Stimulated activated naive CD8-positive, alpha-beta T cell treated with anti-CD3 and anti-CD28 coated beads, Interleukin-15, amount 100 ng/mL, for 72 hours (primary cell): Measurements from ENCODE around the gene VAC14.
A peak's percentile ranks its signal among the peaks of the same experiment; 100 is the strongest.

Experiments
- ATAC-seq: fragments of 150-1000 bp; cut with Tn5 transposase; 2 replicates; pipeline ENCODE4 v1.10.0; 2021; ENCODE audit warnings: mild to moderate bottlenecking, moderate library complexity
- DNase-seq, 2 donors: peaks; one replicate each; pipeline ENCODE4 v3.0.0; 2021 to 2022
- H3K27ac Mint-ChIP-seq, 2 donors: one replicate each; pipeline ENCODE4 v1.8.0; 2022; ENCODE audit warnings: mild to moderate bottlenecking in 2 of 2, mixed read lengths in 2 of 2, moderate library complexity in 2 of 2
- H3K27me3 Mint-ChIP-seq: one replicate; pipeline ENCODE4 v1.8.0; 2022; ENCODE audit warnings: mixed read lengths
- H3K4me1 Mint-ChIP-seq: one replicate; pipeline ENCODE4 v1.8.0; 2022; ENCODE audit warnings: mild to moderate bottlenecking, mixed read lengths
- H3K4me3 Mint-ChIP-seq, 2 donors: one replicate each; pipeline ENCODE4 v1.8.0; 2022; ENCODE audit warnings: mild to moderate bottlenecking in 2 of 2, mixed read lengths in 2 of 2, moderate library complexity in 1 of 2
- H3K9me3 Mint-ChIP-seq, 2 donors: one replicate each; pipeline ENCODE4 v1.8.0; 2022; ENCODE audit warnings: mixed read lengths in 2 of 2

VAC14 gene

DNA sequence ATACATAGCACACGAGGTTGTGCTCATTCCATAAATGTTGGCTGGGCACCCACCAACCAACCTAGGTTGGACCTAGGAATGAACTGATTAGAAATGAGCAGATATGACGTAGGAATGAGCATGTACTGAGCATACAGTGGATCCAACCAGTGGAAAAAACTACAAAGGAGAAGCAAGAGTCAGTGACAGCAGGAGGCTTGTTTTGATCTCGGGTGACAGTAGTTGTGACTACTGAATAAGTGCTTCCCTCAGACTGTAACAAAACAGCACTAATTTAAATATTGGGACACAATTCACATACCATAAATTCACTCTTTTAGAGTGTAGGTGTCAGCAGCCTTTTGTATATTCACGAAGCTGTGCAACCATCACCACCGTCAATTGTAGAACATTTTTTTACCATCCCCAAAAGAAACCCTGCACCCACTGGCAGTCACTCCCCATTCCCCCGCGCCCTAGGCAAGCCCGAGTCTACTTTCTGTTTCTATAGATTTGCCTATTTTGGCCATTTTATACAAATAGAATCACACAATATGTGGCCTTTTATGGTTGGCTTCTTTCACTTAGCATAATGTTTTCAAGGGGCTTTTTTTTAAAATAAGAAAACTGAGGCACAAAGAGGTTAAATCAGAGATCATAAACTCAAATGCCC is 7.0 kb downstream of the VAC14 start:
- DNase-seq = no peak
- Mint-ChIP-seq H3K27ac (no peak overlapping the region), H3K4me3 (no peak overlapping the region), H3K4me1 (peaks cover 25% of the 10 kb centered on the region), H3K27me3 (no peaks in the 10 kb centered on the region), H3K9me3 (no peaks in the 10 kb centered on the region)
- no peak for ATAC-seq

DNA sequence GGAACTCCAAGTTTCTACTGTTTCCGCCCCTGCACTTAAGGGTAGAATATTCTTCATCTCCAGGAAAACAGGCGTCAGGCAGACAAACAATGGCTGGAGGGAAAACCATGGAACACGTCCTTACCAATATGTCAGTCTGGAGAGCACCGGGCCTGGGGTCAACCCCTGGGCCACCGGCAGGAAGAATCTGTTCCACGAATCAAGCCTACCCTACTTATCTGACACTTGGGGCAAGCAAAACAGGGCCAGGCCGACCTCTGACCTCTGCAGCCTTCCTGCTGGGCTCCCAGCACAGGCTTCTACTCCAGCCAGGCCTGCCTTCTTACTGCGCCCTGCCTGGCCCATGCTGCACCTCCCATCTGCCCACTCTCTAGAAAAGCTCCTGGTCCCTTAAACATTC is 10.1 kb downstream of the VAC14 start:
- ATAC-seq (no peak), DNase-seq (no peak)
- H3K27me3 Mint-ChIP-seq = no peaks in the 10 kb centered on the region
- no peak overlapping the region for H3K4me3 Mint-ChIP-seq
- peaks cover 13% of the 10 kb centered on the region for H3K4me1 Mint-ChIP-seq
- H3K9me3 Mint-ChIP-seq = no peaks in the 10 kb centered on the region
- peak overlapping the region; percentile 1 to 35 for H3K27ac Mint-ChIP-seq

DNA sequence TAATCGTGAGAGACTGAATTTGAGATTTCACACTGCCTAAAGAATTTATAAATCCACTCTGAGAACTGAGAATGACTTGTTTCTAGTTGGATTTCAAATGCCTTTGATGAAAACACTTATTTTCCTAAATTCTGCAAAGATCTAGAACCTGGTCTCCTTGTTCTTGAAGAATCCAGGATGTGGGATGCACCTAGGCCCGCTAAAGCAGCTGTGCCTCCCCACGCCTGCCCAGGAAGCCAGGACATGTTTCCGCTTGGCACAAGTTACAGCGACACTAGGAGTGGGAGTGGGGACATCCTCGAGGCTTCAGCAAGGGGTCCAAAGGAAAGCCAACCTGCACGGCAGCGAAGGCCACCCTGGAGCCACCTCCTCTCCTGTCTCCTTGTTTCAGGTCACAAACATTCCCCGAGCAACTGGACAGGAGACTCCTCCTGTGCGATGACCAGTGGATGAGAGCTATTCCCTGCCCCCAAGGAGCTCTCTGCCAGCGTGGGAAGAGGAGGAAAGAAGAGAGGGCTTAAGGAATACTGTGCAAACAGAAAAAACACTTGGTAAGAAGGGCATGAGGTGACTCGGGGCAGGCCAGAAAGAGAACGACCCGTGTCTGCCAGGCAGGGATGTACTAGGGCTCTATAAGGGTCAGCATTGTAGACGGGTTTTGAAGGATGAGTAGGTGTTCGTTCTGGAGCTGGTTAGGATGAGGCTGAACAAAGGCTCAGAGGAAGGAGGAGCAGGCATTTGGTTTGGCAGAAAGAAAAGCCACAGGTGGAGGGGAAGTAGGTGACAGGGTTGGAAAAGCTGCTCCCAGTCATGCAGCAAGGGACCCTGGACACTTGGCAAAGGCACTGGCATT is 11.1 kb downstream of the VAC14 start:
- ATAC-seq = no peak
- Mint-ChIP-seq H3K4me1 (peaks cover 13% of the 10 kb centered on the region), H3K4me3 (no peak overlapping the region), H3K27me3 (no peaks in the 10 kb centered on the region), H3K27ac (peak overlapping the region; percentile 75 to 76), H3K9me3 (no peaks in the 10 kb centered on the region)
- no peak for DNase-seq

DNA sequence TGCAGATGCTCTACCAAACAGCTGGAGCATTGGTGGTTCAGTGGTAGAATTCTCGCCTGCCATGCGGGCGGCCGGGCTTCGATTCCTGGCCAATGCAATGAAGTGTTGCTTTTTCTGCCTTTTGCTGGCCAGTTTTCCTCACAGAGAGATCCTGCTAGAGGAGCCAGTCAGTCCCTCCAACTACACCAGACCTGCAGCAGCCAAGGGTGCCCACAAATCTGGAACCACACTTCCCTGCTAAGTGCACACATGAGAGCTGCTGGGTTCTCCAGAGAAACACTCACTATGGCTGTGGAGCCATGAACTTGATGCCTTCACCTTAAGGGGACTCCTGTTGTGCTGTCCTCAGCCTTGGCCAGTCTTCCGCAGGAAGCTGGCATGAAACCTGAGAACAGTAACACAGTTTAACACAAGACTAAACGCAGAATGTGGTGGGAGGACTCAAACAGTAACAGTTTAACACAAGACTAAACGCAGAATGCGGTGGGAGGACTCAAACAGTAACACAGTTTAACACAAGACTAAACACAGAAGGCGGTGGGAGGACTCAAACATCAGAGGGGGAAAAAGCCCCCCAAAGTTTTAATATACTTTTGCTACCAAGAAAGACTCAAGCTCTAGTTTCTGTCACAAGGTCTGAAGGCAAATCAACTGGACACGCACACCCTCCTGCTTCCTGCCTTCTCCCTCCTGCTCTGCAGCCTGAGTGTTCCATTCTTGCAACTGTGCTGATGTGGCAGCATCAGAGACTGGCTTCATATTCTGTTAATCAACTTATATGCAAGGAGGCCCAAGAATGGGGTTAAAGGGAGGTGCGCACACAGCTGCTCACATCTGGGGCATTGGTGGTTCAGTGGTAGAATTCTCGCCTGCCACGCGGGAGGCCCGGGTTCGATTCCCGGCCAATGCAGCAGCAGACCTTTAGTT is 12.0 kb downstream of the VAC14 start:
- Mint-ChIP-seq H3K27me3 (no peaks in the 10 kb centered on the region), H3K4me1 (peaks cover 13% of the 10 kb centered on the region), H3K4me3 (no peak overlapping the region), H3K9me3 (no peaks in the 10 kb centered on the region), H3K27ac (peak overlapping the region in 1 of 2 donors; percentile 75)
- ATAC-seq (no peak), DNase-seq (no peak)

DNA sequence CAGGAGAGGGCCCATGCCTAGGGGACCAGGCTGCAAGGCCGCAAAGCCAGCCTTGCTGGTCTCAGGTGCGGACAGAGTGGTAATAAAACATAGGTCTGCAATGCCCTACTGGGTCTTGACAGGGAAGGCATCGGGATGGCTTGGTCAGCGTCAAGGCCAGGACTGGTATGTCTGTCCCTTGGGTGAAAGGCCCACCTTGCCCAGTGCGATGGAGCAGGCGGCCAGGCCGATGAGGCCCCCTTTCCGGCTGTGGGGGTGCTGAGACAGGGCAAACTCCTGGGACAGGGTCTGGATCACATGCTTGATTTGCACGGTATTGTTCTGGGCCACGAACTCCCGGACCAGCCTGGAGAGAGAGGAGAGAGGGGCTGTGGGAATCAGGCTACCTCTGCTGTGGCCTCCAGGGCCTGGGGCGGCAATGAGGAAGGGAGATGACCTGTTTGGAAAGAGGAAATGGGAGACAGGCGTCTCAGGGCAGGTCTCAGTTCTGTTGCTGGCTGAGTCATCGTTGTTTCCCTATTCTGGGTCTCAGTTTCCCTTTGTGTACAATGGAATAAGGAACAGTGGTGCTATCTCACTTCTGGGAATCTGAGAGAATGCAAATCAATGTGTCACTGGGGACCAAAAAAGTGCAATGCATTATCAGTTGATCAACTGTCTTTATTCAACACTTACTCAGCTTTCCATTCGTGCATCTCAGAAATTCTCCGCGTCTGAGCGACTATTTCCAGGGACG is 14.8 kb downstream of the VAC14 start:
- no peaks in the 10 kb centered on the region for H3K27me3 Mint-ChIP-seq
- no peak for ATAC-seq
- no peak for DNase-seq
- no peak overlapping the region for H3K4me3 Mint-ChIP-seq
- peak overlapping the region in 1 of 2 donors; percentile 35 for H3K27ac Mint-ChIP-seq
- peaks cover 0 to 5% of the 10 kb centered on the region in 2 donors for H3K9me3 Mint-ChIP-seq
- H3K4me1 Mint-ChIP-seq = peaks cover 13% of the 10 kb centered on the region

DNA sequence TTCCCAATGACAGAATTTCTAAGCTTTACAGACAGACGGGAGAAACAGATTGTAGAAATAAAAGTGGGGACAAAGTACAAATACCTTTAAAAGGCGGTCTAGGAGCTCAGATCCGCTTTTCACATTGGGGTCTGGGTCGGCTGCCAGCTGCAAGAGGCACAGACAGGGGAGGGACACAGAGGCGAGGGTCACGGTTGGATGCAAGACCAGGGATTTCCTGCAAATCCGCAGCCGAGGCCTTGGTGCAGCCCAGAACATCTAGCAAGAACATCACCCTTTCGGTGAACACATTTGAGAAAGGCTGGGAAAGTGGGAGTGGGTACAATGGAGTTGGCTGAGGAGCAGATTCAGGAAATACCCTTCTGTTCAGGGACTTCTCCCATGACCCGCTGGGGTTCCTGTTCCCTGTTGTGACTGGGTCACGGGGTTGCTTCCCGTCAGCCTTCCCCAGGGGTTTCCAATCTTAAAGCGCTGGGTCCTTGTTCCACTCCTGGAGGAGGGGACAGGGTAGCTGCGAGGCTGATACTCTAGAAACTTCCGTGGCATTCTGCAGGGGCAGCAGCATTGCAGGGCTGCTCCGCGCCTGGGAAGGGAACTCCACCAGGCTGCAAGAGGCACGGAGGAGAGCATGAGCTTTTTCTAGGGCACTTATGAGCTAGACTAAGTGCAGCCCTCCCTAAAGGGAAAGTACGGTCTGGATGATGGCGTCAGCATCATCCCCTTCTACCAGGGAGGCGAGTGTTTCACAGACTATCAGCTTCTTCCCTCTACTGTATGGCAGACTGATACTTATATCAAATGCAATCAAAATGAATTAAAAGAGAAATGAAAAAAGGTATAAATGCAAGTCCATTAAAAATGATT is 16.0 kb downstream of the VAC14 start:
- Mint-ChIP-seq H3K9me3 (peaks cover 0 to 6% of the 10 kb centered on the region in 2 donors), H3K4me3 (no peak overlapping the region), H3K27ac (no peak overlapping the region), H3K4me1 (peaks cover 4% of the 10 kb centered on the region), H3K27me3 (no peaks in the 10 kb centered on the region)
- ATAC-seq (no peak), DNase-seq (no peak)

DNA sequence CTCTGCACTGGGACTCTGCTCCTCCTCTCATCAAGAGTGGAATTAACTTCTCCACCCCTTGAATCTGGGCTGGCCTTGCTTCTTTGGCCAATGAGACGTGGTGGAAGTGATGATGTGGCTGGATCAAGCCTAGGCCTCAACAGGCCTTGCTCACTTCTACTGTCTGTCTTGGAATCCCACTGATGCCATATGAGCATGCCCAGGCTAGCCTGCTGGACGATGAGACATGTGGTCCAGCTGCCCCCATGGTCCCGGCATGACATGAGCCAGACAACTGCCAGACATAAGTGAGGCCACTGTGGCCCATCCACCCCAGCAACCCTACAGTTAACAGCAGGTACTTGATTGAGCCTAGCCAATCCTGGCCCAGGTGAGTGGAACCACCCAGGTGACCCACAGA is 18.7 kb downstream of the VAC14 start:
- ATAC-seq = no peak
- H3K27ac Mint-ChIP-seq = peak overlapping the region in 1 of 2 donors; percentile 32
- no peak overlapping the region for H3K4me3 Mint-ChIP-seq
- H3K9me3 Mint-ChIP-seq = peaks cover 0 to 6% of the 10 kb centered on the region in 2 donors
- no peak for DNase-seq
- H3K27me3 Mint-ChIP-seq = no peaks in the 10 kb centered on the region
- H3K4me1 Mint-ChIP-seq = no peaks in the 10 kb centered on the region

DNA sequence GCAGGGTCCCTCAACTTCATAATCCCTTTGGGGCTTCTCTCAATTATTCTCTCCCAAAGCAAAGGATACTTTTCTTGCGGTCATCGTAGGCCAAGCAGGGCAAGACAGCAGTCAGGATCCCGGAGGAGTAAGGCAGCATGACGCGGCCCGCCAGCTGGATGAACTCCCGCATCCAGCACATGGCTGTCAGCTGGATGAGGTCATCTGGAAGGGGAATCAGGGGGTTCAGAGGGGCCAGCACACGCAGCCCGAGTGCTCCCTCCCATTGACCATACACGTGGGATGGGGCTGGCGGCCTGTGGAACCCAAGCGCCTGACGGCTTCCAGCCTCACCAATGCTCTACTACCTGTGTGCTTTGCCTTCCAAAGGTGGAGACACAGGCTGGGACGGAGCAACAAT is 19.2 kb downstream of the VAC14 start:
- Mint-ChIP-seq H3K27ac (peak overlapping the region; percentile 4 to 87), H3K9me3 (peaks cover 0 to 6% of the 10 kb centered on the region in 2 donors), H3K27me3 (no peaks in the 10 kb centered on the region), H3K4me3 (no peak overlapping the region), H3K4me1 (no peaks in the 10 kb centered on the region)
- ATAC-seq (no peak), DNase-seq (no peak)

DNA sequence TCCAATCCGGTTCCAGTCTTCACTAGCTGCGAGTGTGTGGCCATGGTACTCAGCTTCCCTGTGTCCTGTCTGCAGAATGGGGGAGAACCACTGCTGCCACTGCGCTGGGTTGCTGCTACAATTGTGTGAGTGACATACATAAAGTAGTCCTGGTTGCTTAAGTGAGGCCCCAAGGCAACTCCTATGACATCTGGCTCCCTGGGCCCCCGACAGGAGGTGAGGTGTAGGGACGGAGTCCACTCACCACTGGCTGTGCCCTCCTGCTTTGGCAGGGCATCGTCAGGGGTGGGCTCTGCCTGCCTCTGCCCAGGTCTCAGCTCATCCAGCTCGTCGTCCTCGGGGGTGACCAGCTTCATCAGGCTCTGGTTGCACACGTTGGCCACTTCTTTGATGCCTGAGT is 20.4 kb downstream of the VAC14 start:
- DNase-seq (no peak), ATAC-seq (no peak)
- Mint-ChIP-seq H3K4me1 (no peaks in the 10 kb centered on the region), H3K4me3 (no peak overlapping the region), H3K27ac (no peak overlapping the region), H3K27me3 (no peaks in the 10 kb centered on the region), H3K9me3 (peaks cover 0 to 6% of the 10 kb centered on the region in 2 donors)

DNA sequence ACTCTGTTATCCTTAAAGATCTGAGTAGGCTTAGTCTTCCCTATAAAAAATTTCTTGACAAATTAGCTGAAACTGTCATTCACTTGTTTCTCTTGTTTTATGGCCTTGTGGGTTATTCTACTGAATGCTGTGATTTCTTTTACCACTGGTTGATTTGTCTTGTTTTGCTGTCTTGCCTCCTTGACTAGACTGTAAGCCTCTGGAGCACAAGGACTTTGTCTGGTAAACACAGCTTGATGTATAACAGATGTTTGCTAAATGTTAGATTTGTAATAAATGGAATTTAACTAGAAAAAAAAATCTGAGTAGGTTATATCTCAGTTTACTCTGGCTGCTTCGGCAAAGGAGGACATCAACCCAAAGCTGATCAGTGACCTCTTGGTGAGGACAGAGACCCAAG is 21.6 kb downstream of the VAC14 start:
- H3K4me3 Mint-ChIP-seq = no peak overlapping the region
- H3K9me3 Mint-ChIP-seq = peaks cover 0 to 6% of the 10 kb centered on the region in 2 donors
- H3K4me1 Mint-ChIP-seq = no peaks in the 10 kb centered on the region
- no peak overlapping the region for H3K27ac Mint-ChIP-seq
- ATAC-seq = no peak
- no peaks in the 10 kb centered on the region for H3K27me3 Mint-ChIP-seq
- no peak for DNase-seq

DNA sequence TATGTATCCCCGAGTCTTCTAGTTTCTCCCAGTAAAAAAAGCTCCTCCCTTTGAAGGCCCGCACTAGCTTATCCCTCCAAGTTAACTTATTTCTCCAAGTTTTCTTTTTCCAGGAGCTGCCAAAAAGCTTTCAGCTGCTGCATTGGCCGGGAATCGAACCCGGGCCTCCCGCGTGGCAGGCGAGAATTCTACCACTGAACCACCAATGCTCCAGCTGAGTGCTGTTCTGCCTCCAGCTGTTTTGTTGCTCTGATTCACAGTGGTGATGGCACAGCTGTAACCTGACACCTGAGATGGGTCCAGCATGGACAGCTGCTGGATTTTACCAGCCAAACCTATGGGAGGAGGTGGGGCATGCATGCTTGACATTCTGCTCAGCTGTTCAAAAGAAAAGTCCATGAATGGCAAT is 22.1 kb downstream of the VAC14 start:
- Mint-ChIP-seq H3K4me1 (no peaks in the 10 kb centered on the region), H3K4me3 (peak overlapping the region in 1 of 2 donors; percentile 22), H3K27ac (peak overlapping the region in 1 of 2 donors; percentile 90), H3K27me3 (no peaks in the 10 kb centered on the region), H3K9me3 (peaks cover 0 to 6% of the 10 kb centered on the region in 2 donors)
- ATAC-seq (no peak), DNase-seq (peak in 1 of 2 donors; percentile 2)

DNA sequence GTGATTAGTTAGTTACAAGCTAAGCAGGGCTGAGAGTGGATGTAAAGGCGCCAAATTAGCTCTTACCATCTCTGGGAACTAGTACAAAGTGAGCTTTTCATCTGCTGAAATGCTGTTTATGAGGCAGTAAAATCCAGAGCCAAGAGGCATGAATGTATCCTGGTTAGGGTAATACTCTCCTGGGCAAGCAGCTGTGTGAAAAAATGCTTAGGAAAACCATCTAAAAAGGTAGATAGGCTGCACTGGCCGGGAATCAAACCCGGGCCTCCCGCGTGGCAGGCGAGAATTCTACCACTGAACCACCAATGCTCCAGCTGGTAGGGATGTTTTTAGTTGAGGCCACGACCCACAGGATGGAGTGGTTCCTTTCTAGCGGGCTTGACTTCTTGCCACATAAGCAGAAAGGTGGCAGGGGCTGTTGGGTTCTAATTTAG is 23.0 kb downstream of the VAC14 start:
- Mint-ChIP-seq H3K27ac (no peak overlapping the region), H3K27me3 (no peaks in the 10 kb centered on the region), H3K4me3 (no peak overlapping the region), H3K9me3 (peaks cover 0 to 6% of the 10 kb centered on the region in 2 donors), H3K4me1 (no peaks in the 10 kb centered on the region)
- no peak for ATAC-seq
- DNase-seq = no peak

DNA sequence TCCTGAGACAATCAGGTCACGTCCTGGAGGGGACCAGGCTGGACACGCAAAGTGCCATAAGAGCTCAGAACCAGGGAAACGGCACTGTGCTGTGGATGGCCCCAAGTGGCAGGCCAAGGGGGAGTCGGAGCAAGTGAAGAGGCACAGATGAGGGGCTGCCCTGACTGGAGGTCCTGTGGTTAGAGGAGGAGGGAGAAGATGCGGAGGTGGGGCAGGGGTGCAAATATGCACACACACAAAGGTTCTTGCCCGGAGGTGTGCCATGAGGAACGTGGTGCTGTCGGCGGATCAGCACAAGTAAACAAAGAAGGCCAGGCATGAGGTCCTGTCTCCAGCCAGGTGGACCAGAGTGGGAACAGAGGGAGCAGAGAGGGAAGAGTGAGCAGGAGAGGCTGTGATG is 23.5 kb downstream of the VAC14 start:
- no peak overlapping the region for H3K4me3 Mint-ChIP-seq
- peaks cover 0 to 6% of the 10 kb centered on the region in 2 donors for H3K9me3 Mint-ChIP-seq
- ATAC-seq (no peak), DNase-seq (no peak)
- no peaks in the 10 kb centered on the region for H3K4me1 Mint-ChIP-seq
- no peak overlapping the region for H3K27ac Mint-ChIP-seq
- H3K27me3 Mint-ChIP-seq = no peaks in the 10 kb centered on the region

DNA sequence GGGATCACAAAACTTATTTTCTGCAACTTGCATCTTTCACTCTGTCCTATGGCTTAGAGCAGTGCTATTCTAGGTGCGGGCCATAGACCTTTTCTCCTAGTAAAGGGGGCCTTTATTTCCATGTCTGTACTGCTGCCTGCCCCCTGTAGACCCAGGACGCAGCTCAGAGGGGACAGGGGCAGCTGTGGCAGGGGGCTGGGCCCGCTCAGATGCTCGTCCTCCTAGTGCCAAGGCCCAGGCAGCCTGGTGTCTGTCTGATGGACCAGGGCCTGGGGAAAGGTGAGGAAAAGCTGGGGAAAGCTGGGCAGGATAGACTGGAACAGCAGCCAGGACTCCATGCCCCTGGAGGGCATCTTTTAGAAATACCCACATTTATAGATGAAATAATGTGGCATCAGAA is 25.6 kb downstream of the VAC14 start:
- Mint-ChIP-seq H3K27ac (no peak overlapping the region), H3K4me3 (no peak overlapping the region), H3K27me3 (no peaks in the 10 kb centered on the region), H3K9me3 (no peaks in the 10 kb centered on the region), H3K4me1 (peaks cover 8% of the 10 kb centered on the region)
- DNase-seq = no peak
- no peak for ATAC-seq
